HG03095 (cell line): Measurements from ENCODE around the gene ZNF618.
"Not testable (repeated sequence)": the region's sequence is repeated elsewhere in the genome, so short reads cannot be mapped to it uniquely, and the experiment has no call there.

Source experiments
- ATAC-seq: cut with Tn5 transposase; IDR thresholded peaks from one replicate; pipeline ENCODE4 v1.9.1; 2021; ENCODE audit warnings: moderate library complexity; ENCODE audit not compliant: unreplicated experiment

ZNF618 gene

DNA sequence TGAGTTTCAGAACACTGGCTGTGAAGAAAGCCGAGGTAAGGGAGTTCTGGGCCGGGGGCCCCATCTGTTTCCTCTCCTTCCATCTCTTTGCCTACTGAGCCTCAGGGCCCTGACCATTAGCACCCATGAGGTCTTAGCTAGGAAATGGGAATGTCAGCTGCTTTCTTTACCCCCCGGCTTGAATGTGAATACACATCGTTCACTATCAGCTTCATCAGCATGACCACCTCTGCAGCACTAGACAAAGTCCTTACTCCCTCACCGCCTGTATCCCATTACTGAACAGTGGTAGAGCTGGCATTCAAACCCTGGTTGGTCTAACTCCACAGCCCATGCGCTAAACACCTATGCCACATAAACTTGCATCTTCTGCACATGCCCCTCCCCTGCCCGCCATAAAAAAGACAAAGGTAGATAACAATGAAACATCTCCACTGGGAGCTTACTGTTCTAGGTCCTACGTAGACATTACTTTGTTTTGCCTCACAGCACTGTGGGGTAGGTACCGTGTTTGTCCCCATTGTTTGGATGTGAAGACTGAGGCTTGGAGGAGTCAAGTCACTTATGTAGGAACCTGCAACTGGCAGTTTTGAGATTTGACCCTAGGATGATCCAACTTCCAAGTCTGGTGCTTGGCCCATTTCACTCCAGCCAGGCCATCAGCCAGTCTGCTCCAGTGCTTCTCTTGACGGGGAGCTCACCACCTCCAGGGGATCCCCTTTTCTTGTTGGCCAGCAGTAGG lies 108.7 kb downstream of the ZNF618 start:
- ATAC-seq: no peak

DNA sequence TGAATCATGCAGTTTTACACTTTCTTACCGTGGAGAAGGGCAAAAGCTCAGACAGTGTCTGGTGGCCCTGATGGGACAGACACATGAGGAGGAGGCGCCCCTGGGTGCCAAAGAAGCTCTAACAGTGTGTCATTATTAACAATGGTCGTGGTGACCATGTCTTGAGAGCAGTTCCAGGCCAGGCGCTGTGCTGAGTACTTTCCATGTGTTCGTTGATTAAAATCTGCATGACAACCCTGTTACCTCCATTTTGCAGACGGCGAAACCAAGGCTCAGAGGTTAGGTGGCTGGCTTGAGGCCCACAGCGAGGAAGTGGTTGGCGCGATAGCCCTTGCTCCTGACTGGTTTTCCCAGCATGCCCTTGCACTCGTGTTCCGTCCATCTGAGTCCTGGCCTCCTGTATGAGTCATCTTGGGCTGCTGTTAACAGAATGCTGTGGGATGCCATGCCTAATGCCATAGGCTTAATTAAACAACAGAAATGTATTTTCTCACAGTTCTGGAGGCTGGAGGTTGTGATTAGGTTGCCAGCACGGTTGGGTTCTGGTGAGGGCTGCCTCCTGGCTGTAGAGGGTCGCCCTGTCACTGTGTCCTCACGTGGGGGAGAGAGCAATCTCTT lies 110.0 kb downstream of the ZNF618 start:
- ATAC-seq: no peak

- ATAC-seq: no peak
Measured at GRCh38 chr9:113986931-113987330, 110.8 kb downstream of the ZNF618 start.

DNA sequence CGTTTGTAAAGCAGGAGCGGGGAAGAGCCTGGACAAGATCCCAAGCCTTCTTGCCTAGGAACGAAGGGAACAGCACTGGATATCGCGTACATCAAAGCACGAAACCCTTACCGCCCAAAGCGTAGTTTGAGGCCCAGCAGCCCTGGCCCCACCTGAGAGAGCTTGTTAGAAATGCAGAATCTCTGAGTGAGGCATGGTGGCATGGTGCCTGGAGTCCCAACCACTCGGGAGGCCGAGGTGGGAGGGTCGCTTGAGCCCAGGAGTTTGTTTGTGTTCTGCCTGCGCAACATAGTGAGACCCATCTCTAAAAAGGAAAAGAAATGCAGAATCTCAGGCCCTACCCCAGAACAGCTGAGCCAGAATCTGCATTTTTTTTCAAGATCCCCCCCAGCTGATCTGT lies 111.4 kb downstream of the ZNF618 start:
- no peak for ATAC-seq

DNA sequence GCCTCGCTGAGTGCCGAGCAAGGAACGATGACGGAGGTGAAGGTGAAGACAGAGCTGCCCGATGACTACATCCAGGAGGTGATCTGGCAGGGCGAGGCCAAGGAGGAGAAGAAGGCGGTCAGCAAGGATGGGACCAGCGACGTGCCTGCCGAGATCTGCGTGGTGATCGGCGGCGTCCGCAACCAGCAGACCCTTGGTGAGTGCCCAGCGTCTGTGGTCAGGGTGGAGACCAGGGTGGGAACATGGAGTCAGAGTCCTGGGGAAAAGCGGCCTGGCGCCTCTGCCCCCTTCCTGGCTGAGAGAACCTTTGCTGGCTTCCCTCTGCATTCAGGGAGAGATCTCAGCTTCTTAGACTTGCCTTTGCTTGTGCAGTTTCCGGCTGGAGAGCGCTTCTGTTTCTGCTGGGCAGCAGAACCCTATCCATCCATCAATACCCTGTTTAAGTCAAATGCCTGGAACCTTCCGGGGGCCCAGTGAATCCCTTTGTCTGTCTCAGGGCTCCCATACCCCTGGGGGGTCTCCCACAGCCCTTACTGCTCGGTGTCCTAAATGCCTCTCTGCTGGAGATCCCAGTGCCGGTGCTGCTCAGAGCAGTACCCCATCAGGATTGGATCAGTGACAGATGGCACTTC lies 112.4 kb downstream of the ZNF618 start:
- ATAC-seq: no peak

DNA sequence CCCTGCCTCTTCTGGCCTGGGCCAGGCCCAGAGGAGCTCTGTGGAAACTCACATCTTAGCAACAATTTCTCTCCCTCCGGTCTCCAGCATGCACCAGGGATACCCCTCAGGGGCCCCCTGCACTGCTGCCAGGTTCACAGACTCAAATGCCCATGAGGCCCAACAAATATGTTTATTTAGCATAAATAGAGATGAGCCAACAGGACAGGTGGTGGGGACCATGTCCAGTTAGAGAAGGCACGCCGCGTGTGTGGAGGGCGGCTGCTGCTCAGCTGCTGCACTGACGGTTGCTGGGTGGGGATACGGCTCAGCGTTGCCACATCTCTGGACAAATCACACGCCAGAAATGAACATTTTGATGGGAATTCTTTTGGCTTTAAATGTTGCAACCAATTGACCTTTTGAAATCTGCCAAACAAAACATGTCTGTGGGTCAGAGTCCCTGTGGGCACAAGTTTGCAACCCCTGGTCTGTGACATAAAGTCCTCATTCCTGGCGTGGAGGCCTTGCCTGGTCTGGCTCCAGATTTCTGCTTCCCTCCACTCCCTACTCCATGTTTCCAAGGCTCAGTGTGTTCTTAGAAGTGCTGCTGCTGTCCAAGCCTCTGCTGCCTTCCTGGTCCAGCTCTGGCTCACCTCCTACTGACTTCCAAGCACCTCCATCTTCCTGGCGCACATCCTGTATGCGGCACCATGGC lies 113.1 kb downstream of the ZNF618 start:
- no peak for ATAC-seq

- no peak for ATAC-seq
Measured at GRCh38 chr9:113989714-113990569, 113.8 kb downstream of the ZNF618 start.

DNA sequence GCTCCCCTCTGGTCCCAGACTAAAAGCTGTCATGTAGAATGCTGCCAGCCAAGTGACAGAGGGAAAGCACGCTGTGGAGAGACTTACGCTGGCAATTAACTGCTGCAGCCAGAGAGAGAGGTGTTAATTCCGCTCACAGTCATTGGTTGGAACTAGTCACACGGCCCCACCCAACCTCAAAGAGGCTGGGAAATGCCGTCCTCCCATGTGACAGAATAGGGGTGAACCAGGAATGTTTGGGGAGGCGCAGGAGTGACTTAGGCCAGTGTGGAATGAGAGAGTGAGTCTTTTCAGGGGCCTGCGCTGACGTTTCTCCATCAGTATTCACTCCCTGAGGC lies 114.4 kb downstream of the ZNF618 start:
- ATAC-seq: no peak

GRCh38 chr9:113990975-113991471 lies 114.9 kb downstream of the ZNF618 start:
- ATAC-seq: no peak

DNA sequence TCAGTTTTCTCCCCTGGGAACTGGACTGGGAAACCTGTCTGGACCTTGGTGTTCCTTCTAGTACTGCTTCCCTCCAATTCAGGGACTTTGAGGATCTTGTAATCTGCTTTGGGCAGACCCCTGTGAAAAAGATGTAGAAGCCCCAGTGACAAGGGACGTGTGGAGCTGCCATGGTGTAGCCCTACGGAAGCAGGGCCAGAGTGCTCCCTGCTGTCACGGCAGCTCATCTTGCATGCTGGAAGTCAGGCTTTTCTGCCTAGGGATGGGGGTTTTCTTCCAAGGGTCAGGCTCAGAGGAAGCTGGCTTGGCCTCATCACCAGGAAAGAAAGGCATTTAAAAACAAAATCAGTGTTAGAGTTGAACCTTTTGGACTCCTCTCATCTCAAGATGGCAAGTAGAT lies 115.6 kb downstream of the ZNF618 start:
- no peak for ATAC-seq

DNA sequence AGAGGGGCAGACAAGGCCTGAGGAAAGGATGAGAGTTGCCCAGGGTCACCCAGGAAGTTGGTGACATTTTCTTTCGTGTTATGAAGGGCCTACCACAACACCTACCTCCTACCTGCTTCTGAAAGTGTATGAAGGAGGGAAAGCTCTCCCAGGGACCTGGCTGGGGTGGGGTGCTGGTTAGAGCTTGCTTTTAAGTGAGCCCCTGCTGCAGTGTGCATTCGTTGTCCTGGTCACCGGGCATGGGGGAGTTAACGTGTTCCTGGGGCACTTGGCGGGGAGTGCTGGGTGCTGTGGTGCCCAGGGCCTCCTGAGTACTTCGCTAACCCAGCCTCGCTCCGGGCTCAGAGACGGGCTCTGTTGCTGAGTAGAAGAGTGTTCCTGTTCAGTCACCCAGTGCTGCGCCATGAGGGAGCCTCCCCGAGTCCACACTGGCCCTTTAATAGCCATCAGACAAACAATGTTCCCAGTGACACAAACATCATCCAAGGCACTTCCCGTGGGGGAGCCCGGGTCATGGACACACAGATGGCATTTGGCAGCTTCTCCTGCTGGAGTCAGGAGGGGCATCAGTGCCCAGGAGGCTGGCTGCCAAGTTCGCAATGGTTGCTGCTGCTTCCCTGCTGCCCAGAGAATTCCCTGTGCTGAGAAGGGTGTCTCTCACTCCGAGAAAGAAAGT lies 116.3 kb downstream of the ZNF618 start:
- ATAC-seq: no peak

DNA sequence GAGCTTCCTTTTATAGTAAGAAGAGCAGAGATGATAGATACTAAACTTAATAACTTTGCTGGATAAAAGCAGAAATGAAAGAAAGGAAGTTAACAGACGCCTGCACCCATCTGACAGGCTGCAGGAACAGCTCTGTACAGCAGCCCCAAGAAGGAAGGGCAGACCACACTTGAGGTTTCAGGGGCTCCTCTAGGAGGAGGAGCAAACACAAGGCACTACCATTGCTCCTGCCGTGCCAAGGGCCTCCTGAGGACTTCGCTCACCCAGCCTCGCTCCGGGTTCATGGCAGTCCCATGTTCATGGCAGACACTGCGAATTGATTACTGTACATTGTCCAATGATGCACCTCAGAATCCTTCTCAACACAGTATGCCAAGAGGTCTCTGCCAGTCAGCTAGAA lies 116.9 kb downstream of the ZNF618 start:
- no peak for ATAC-seq

GRCh38 chr9:113993838-113994540 lies 117.9 kb downstream of the ZNF618 start:
- no peak for ATAC-seq

- ATAC-seq: no peak
Measured at GRCh38 chr9:113995401-113995800, 119.3 kb downstream of the ZNF618 start.

GRCh38 chr9:113995963-113996362 lies 119.9 kb downstream of the ZNF618 start:
- ATAC-seq: no peak

GRCh38 chr9:113996531-113997001 lies 120.5 kb downstream of the ZNF618 start:
- no peak for ATAC-seq

- ATAC-seq: not testable (repeated sequence)
Measured at GRCh38 chr9:113997064-113997463, 121.0 kb downstream of the ZNF618 start.

- ATAC-seq: no peak
Measured at GRCh38 chr9:113997610-113998009, 121.5 kb downstream of the ZNF618 start.

DNA sequence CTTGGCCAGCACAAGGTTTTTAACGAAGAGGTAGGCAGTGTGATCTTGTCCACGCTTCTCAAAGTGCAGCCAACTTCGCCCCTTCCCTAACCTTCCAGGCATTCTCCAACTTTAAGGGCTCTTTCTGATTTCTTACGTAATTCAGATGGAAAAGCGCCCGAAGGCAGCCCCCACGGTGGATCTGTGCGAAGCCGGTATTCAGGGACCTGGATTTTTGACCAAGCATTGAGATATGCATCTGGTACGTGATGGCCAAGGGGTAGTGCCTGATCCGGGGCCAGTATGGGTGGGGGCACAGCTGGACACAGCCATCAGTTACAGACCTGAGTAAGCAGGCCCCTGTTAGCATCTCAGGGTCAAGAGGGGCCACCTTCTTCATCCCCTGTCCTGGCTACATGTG lies 122.0 kb downstream of the ZNF618 start:
- no peak for ATAC-seq
